Spleen (tissue), 7 donors: Measurements from ENCODE around the gene GPR141.

Experiments used
- CTCF ChIP-seq, 11 experiments: fragments of 200-600 bp in 7 of 11; fragments of 450-650 bp in 4 of 11; sonication (generic) in 4 of 11; IDR thresholded peaks in 8 of 11; conservative IDR thresholded peaks in 3 of 11; 1 replicate in 7 of 11; 2 replicates in 4 of 11; pipeline versions ENCODE4 v1.4.0 to v1.8.0; 2016 to 2021; ENCODE audit warnings: antibody characterized with exemption in 11 of 11, inconsistent platforms in 4 of 11, mild to moderate bottlenecking in 1 of 11
- POLR2A ChIP-seq, 3 donors: fragments of 450-650 bp; IDR thresholded peaks; one replicate each; pipeline ENCODE4 v1.5.1; 2017; ENCODE audit warnings: antibody characterized with exemption in 3 of 3, mild to moderate bottlenecking in 1 of 3
- POLR2AphosphoS5 ChIP-seq, 3 donors: sonication (generic); formaldehyde crosslinking; IDR thresholded peaks; one replicate each; pipeline ENCODE4 v1.5.1; 2017; ENCODE audit warnings: antibody characterized with exemption in 3 of 3
- donor health status: DM: no; HTN: no; CAD: no; lungs with moderate emphysema.
- donor health status: DM: no; HTN: no; CAD: no.
- donor health status: DM: no; HTN: no; CAD: no.

DNA sequence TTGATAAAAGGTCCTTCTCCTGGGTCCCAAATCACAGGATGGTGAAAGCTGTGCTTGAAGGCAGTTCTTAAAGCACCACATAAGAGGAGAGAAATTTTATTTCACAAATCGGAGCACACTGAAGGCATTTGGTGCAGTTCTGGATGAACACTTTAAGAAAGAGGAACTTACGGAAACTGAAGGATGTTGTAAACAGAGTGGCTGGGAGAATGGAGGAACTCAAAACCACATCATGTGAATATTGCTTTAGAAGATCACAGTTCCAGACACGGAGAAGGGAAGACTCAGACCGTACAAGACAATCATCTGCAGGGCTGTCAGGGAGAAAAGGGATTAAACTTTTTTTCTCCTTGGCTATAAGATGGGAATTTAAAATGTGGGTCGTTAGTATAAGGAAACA lies 9.0 kb upstream of the GPR141 start:
- TF ChIP-seq CTCF (IDR thresholded peaks at IDR 0.05 in 8 of 11, conservative IDR thresholded peaks at IDR 0.05 in 3 of 11) (no peak), POLR2A (IDR thresholded peaks at IDR 0.05) (no peak), POLR2AphosphoS5 (IDR thresholded peaks at IDR 0.05) (no peak)
